ENCODE measurements around the gene IGFALS. TPM values are rescaled to one million over a fixed set of nuclear protein-coding genes. Genes with fewer than 3 reads are reported as not detected.

The IGFALS gene
- total RNA-seq, 1 donor from 2014 or later: not detected

- Histone ChIP-seq H3K36me3 (peaks cover 0 to 28% of the 10 kb centered on the region in 2 donors), H3K4me3 (peak within 1 kb of the TSS; percentile 82), H3K27ac (peak within 1 kb of the TSS; percentile 90), H3K27me3 (no peaks in the 10 kb centered on the region), H3K4me1 (peaks cover 45% of the 10 kb centered on the region), H3K9me3 (no peaks in the 10 kb centered on the region)
- intact Hi-C loops (cut with DNase I): loop anchor here (5.0 kb wide), 1 partner anchor 65 kb away; the partner anchor contains the start of gene MAPK8IP3
- no peak for DNase-seq (ENCODE audit: extremely low spot score in 2 of 2)
- TF ChIP-seq CTCF (IDR thresholded peaks at IDR 0.05) (no peak), POLR2AphosphoS5 (IDR thresholded peaks at IDR 0.05; ENCODE audit: insufficient read depth in 1 of 2, low read depth in 1 of 2) (no peak), POLR2A (IDR thresholded peaks at IDR 0.05) (no peak)
Observed at GRCh38 chr16:1772362-1772907, 21.1 kb downstream of the IGFALS start, which contains the start of gene EME2. Gene EME2 (plus strand): TSS chr16:1772810. CDS start chr16:1773228, 418 bp downstream.

GRCh38 chr16:1771864-1772361 is 21.6 kb downstream of the IGFALS start:
- H3K4me3 ChIP-seq: peak overlapping the region; percentile 82
- intact Hi-C loops (cut with DNase I): loop anchor here (5.0 kb wide), 1 partner anchor 65 kb away; the partner anchor contains the start of gene MAPK8IP3
- H3K4me1 ChIP-seq: peaks cover 45% of the 10 kb centered on the region
- peak overlapping the region; percentile 90 for H3K27ac ChIP-seq
- DNase-seq (ENCODE audit: extremely low spot score in 2 of 2): no peak
- no peaks in the 10 kb centered on the region for H3K27me3 ChIP-seq
- peaks cover 0 to 27% of the 10 kb centered on the region in 2 donors for H3K36me3 ChIP-seq
- TF ChIP-seq CTCF (IDR thresholded peaks at IDR 0.05): no peak
- no peak for TF ChIP-seq POLR2A (IDR thresholded peaks at IDR 0.05)
- no peak for TF ChIP-seq POLR2AphosphoS5 (IDR thresholded peaks at IDR 0.05; ENCODE audit: insufficient read depth in 1 of 2, low read depth in 1 of 2)
- H3K9me3 ChIP-seq: no peaks in the 10 kb centered on the region

GRCh38 chr16:1771188-1771863 is 22.2 kb downstream of the IGFALS start, which contains the start of gene NME3:
Gene NME3 (minus strand): TSS chr16:1771543. CDS start chr16:1771534, 9 bp downstream.
- Histone ChIP-seq H3K4me1 (peaks cover 45% of the 10 kb centered on the region), H3K27me3 (no peaks in the 10 kb centered on the region), H3K27ac (peak within 1 kb of the TSS; percentile 90), H3K9me3 (no peaks in the 10 kb centered on the region), H3K36me3 (peaks cover 0 to 29% of the 10 kb centered on the region in 2 donors), H3K4me3 (peak within 1 kb of the TSS; percentile 82)
- intact Hi-C loops (cut with DNase I): loop anchor here (5.0 kb wide), 1 partner anchor 64 kb away; the partner anchor contains the start of gene MAPK8IP3
- TF ChIP-seq POLR2AphosphoS5 (IDR thresholded peaks at IDR 0.05; ENCODE audit: insufficient read depth in 1 of 2, low read depth in 1 of 2) (no peak), POLR2A (IDR thresholded peaks at IDR 0.05) (no peak)
- DNase-seq (ENCODE audit: extremely low spot score in 2 of 2): no peak

GRCh38 chr16:1770328-1771187 is 22.9 kb downstream of the IGFALS start:
- Histone ChIP-seq H3K4me3 (peak overlapping the region; percentile 82), H3K27me3 (no peaks in the 10 kb centered on the region), H3K36me3 (peaks cover 0 to 29% of the 10 kb centered on the region in 2 donors), H3K9me3 (no peaks in the 10 kb centered on the region), H3K27ac (peak overlapping the region; percentile 90), H3K4me1 (peaks cover 45% of the 10 kb centered on the region)
- TF ChIP-seq CTCF (IDR thresholded peaks at IDR 0.05) (no peak), POLR2AphosphoS5 (IDR thresholded peaks at IDR 0.05; ENCODE audit: insufficient read depth in 1 of 2, low read depth in 1 of 2) (peak in 1 of 2 donors; percentile 73), POLR2A (IDR thresholded peaks at IDR 0.05) (no peak)
- intact Hi-C loops (cut with DNase I): loop anchor here (5.0 kb wide), 1 partner anchor 63 kb away; the partner anchor contains the start of gene MAPK8IP3
- DNase-seq (ENCODE audit: extremely low spot score in 2 of 2): no peak

All from vagina (tissue), 2 donors.